ENCODE data around the gene CDYL.

DNA sequence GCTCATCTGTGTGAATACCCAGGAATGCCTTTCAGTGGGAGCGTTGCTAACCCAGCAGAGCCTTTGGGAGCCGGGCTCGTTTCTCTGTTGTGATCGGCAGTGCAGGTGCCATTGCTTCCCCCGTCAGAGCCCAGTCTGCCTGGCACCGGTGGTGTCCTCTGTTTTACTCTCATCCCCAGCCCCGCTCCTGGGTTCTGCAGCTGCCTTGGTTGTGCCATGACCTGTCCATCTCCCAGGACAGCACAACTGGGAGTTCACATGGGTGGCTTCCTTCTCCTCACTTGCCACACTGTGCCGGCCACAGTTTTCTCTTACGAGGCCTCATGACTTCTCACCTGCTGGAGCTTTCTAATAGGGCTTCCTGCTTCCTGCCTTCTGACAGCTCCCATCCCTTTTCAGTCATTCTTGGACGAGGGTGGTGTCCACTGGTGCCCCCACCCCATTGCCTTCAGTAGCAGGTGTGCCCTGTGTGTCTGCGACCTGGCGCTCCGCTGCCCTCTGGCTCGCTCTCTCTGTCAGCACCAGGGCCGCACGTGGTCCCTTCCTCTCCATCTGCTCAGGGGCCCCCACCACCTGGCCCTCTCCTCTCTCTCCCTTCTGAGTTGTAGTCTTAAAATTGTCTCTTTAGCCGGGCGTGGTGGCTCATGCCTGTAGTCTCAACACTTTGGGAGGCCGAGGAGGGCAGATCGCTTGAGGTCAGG, 116.7 kb downstream of the CDYL start:
- TF ChIP-seq POLR2AphosphoS5 (IDR thresholded peaks at IDR 0.05; ENCODE audit: low read depth, low read length) (no peak), POLR2A (IDR thresholded peaks at IDR 0.05; ENCODE audit: low read depth, low read length) (no peak)
